ENCODE data around the gene SMR3A. TPM values are rescaled to one million over a fixed set of nuclear protein-coding genes. Genes with fewer than 3 reads are reported as not detected.

SMR3A gene
- total and polyA plus RNA-seq, 2 of the 4 experiments (the other 2 are of a cell fraction), result not detected

GRCh38 chr4:70315928-70316327 lies 44.6 kb upstream of the SMR3A start:
- no peaks in the 10 kb centered on the region for H3K36me3 ChIP-seq (ENCODE audit: control insufficient read depth, insufficient read depth, low read length)
- H2AK9ac ChIP-seq (replicated peaks; ENCODE audit: low read depth, low read length, poor library complexity), result no peak overlapping the region
- no peak overlapping the region for H2BK120ac ChIP-seq (ENCODE audit: low read depth, low read length)
- TF ChIP-seq POLR2A (IDR thresholded peaks at IDR 0.05; ENCODE audit: low read depth, low read length) (no peak), BHLHE40 (IDR thresholded peaks at IDR 0.05; ENCODE audit: low read depth, low read length) (no peak), MAZ (IDR thresholded peaks at IDR 0.05; ENCODE audit: borderline replicate concordance, low read depth, low read length) (no peak), NFE2L2 (IDR thresholded peaks at IDR 0.05; ENCODE audit: low read depth, low read length) (no peak), USF2 (IDR thresholded peaks at IDR 0.05; ENCODE audit: low read depth, low read length) (no peak), RCOR1 (IDR thresholded peaks at IDR 0.05; ENCODE audit: insufficient replicate concordance, low read length) (no peak), CTCF (conservative IDR thresholded peaks at IDR 0.05; ENCODE audit: low read depth, low read length) (no peak), RFX5 (IDR thresholded peaks at IDR 0.05; ENCODE audit: low read depth, low read length) (no peak), SMC3 (IDR thresholded peaks at IDR 0.05; ENCODE audit: low read depth, low read length) (no peak), RAD21 (IDR thresholded peaks at IDR 0.05; ENCODE audit: low read length) (no peak), FOS (IDR thresholded peaks at IDR 0.05; ENCODE audit: low read depth, low read length) (no peak), MXI1 (IDR thresholded peaks at IDR 0.05; ENCODE audit: borderline replicate concordance, low read depth, low read length) (no peak), CHD1 (IDR thresholded peaks at IDR 0.05; ENCODE audit: low read depth, low read length) (no peak), ELK1 (IDR thresholded peaks at IDR 0.05; ENCODE audit: borderline replicate concordance, low read depth, low read length) (no peak)
- no CpG with 5 or more reads among the region's 1 CpG for WGBS, 2 experiments (ENCODE audit: extremely low coverage in 2 of 2, insufficient read length in 1 of 2)
- in situ Hi-C loops (cut with MboI; ENCODE audit: low sequenced_read_pairs) (no loop called here), intact Hi-C loops (cut with micrococcal nuclease) (loop anchor here (1.0 kb wide), 1 partner anchor 189 kb away; no protein-coding TSS in a partner anchor), dilution Hi-C loops (cut with HindIII; ENCODE audit: low sequenced_read_pairs, unreplicated experiment) (no loop called here)
- no peak overlapping the region for H3K9ac ChIP-seq (ENCODE audit: low read depth, low read length)
- no peak overlapping the region for H2AFZ ChIP-seq (replicated peaks; ENCODE audit: low read length, poor library complexity)
- H3K4ac ChIP-seq (ENCODE audit: low read depth, low read length), result no peak overlapping the region
- H3K23ac ChIP-seq (ENCODE audit: low read depth, low read length), result no peak overlapping the region
- no peaks in the 10 kb centered on the region for H4K20me1 ChIP-seq (ENCODE audit: insufficient read depth, low read length)
- no TSS peak for BruUV-seq (replicated peaks)
- DNase-seq (no peak), ATAC-seq (ENCODE audit: low read depth) (no peak)
- no peak overlapping the region for H2BK5ac ChIP-seq (ENCODE audit: low read depth, low read length, poor library complexity, severe bottlenecking)
- no peaks in the 10 kb centered on the region for H3K79me1 ChIP-seq (ENCODE audit: low read depth in 1 of 2, low read length in 2 of 2)
- H4K91ac ChIP-seq (ENCODE audit: insufficient read depth, low read depth, low read length), result no peak overlapping the region
- H3K9me3 ChIP-seq (ENCODE audit: control insufficient read depth, insufficient read depth, low read length), result no peaks in the 10 kb centered on the region
- H2AK5ac ChIP-seq (ENCODE audit: low read depth, low read length), result no peak overlapping the region
- no peak overlapping the region for H3K14ac ChIP-seq (replicated peaks; ENCODE audit: low read depth, low read length)
- no peak overlapping the region for H4K8ac ChIP-seq (ENCODE audit: low read depth in 2 of 2, low read length in 2 of 2)
- no peak overlapping the region for H3K4me3 ChIP-seq (ENCODE audit: insufficient read depth, low read depth, low read length)
- no peak overlapping the region for H3K56ac ChIP-seq (ENCODE audit: extremely low read depth, insufficient read depth, low read length)
- H2BK20ac ChIP-seq (ENCODE audit: low read depth, low read length), result no peak overlapping the region
- no peaks in the 10 kb centered on the region for H3K4me1 ChIP-seq (ENCODE audit: control insufficient read depth, insufficient read depth, low read length)
- no peak overlapping the region for H3K27ac ChIP-seq (ENCODE audit: insufficient read depth, low read length)
- H2BK15ac ChIP-seq (ENCODE audit: low read depth, low read length), result no peak overlapping the region
- no peaks in the 10 kb centered on the region for H3K9me1 ChIP-seq (ENCODE audit: insufficient read depth, low read length)
- H3K4me2 ChIP-seq (ENCODE audit: low read depth, low read length), result no peak overlapping the region
- no peak overlapping the region for H4K5ac ChIP-seq (ENCODE audit: low read depth, low read length)
- H3K18ac ChIP-seq (ENCODE audit: low read depth, low read length), result no peak overlapping the region
- POLR2A ChIA-PET (ENCODE audit: unreplicated experiment), result no interaction called here
- no peaks in the 10 kb centered on the region for H3K27me3 ChIP-seq (ENCODE audit: control insufficient read depth, insufficient read depth, low read length)
- CTCF ChIA-PET, result no interaction called here

All from IMR-90 (cell line).